Ammon's horn (tissue), 1 donor: Measurements from ENCODE around the gene ANKRD23.
"Not testable (repeated sequence)": the region's sequence is repeated elsewhere in the genome, so short reads cannot be mapped to it uniquely, and the experiment has no call there.

Experiments used
- DNase-seq: peaks from one replicate; pipeline ENCODE4 v3.0.0-alpha.2; 2016; ENCODE audit warnings: low spot score

ANKRD23 gene

GRCh38 chr2:96843538-96844268, at the start of gene ANKRD23:
Gene ANKRD23, minus strand, starts transcription at chr2:96844021. Its CDS starts 29 bp downstream, at chr2:96843992.
- DNase-seq: no peak

DNA sequence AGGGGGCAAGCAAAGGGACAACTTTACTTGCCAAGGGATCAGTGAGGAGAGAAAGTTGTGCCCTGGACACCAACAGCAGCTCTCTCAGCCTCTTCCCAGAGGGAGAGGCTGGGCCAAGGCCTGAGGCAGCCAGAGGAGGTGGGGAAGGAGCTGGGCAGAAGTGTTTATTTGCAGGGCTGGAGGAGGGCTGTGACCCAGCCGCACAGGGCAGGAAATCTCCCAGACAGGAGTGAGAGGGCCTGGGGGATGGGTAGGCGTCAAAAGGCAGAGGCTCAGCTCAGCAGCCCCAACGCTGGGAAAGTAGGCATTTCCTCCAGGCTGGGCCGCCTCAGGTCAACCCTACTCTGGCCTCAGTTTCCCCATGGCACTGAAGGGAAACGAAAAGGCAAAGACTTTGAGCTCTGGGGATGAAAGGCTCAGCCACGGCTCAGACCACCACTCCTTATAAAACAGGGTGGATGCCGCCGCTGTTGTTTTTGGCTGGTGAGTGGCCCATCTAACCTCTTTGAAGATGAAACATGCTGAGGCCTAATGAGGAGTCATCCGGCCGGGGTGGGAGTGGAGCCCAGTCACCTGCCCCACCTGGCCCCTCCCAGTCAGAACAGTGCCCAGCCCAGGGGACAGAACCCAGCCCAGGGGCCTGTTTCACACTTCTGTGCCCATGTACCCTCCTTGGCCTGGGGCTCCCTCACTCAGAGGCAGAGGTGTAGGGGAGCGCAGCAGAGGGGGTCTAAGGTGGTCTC, 47.9 kb upstream of the ANKRD23 start:
- peak; percentile 65 for DNase-seq

DNA sequence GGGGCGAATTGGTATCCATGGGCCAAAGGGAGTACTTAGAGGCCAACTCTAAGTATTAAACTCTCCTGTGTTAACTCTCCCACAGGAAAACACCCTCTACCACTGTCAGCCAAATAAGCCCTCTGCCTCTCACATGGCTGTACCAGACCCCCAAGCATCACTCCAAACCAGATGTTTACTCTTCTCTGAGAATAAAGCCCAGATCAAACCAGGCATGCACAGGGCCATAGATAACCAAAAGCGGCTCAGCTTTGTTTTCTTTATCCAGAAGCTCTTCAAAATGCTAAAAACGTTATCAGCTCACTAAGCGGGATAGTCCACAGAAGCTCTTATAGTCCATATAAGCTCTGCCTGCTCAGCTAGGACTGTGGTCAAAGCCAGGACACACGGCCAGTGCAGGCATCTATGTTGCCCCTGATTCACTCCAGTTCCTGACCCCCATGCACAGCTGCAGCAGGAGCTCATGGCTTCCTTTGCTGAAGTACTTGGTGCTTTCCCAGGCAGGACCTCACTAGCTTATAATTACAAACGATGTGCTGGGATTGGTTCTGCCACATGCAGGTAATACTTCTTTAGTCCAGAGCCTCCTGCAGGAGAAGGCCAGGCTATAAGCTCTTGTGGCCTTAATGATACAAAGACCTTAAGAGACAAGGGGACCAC, 47.0 kb upstream of the ANKRD23 start:
- DNase-seq: no peak

- DNase-seq: no peak
These were observed 46.4 kb upstream of the ANKRD23 start for GRCh38 chr2:96890252-96890651.

- DNase-seq: not testable (repeated sequence)
These were observed 45.7 kb upstream of the ANKRD23 start for GRCh38 chr2:96889502-96889901.

DNA sequence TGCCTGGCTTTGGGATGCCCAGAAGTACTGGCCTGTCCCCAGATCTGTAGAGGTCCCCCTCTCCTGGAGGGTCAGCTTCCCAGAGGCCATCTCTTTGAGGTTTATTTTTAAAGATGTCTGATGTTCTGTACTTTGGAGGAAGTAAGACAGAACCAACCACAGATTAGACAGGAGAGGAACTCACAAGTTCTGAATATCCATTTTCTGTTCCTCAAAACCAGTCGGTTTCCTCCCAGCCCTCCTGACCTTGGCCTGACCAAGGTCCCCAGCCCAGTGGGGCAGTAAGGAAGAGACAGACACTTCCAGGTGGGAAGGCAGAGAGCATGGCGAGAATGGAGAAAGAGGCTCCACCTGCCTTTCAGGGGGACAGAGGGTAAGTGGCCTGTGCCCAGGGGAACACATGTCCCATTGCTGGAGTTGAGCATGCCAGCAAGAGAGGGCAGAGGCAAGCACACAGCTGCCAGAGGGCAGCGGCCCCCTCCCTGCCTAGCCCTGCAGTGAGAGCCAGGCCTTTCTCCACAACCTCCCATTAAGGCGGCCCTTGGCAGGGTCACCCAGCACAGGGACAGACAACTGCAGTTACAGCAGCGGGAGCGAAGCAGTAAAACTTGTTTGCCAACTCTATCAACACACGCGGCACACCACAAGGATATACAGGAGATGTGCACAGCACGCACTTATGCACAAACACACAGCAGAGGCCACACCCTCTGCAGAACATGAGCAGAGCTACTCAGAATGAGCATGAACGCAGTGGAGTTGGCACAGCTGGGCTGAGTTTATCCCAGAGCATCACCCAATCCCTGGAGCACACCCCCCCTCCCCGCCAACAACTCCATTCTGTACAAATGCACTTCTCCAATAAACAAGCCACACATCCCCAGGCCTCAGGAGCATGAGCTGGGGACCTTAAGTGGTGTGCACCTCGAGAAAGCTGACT, 44.5 kb upstream of the ANKRD23 start:
- peak; percentile 88 for DNase-seq

DNA sequence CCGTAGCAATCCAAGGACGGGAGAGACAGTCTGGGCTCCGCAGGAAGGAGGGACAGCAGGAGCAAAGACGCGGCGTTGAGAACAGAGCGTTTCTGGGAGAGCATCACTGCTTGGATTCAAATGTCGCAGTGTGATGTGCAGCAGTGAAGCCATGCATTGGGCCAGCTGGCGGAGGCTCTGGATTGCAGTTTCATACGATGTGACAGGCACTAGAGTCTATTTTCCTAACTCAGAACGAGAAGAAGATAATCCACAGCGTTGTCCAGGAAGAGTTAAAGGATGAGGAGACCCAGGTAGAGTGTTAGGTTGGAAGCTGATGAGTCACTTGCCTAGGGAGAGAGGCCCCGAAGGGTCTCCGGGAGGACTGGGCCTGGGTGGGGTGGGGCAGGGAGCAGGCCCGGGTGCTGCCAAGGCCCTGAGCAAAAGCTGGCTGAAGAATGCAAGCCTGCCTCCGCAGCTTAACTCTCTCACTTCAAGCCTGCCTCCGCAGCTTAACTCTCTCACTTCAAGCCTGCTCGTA, 43.7 kb upstream of the ANKRD23 start:
- DNase-seq: peak; percentile 69

DNA sequence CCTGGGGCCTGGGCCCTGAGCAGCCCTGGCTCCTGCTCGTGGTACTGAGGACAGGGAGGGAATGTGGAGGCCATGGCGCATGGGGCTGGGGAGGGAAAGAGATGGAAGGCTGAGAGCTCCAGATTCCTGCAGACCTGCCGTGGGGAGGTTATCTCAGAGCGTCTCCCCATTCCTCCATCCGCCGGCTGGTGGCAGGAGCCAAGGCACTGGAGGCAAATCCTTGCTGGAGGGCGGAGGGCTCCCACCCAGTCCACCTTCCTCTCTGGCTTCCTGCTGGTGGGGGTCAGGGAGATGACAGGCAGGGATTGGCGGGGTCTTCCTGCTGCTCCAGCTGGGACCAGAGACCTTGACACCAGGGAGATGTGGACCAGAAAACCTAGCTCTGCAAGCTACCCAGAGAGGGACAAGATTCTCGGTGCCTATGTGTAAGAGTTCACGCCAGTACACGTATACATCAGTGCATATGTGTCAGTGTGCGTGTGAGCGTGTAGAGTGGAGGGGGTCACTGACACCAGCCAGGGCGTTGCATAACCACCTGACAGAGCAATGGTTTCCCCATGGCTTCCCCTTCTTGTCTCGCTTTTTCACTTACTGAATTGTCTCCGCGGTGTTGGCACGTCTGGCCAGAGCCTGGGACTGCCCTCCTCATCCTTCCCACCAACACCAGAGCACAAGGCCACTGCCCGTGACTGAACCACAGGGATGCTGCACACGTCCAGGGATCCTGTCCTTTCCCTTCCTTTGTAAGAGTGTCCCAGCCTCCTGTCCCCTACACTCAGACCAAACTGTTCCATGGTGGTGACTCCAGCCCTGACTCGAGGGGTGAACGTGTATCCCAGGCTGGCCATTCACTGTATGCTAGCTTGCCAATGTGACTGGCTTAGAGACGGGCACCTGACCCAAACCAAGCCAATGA, 41.9 kb upstream of the ANKRD23 start:
- DNase-seq: no peak

DNA sequence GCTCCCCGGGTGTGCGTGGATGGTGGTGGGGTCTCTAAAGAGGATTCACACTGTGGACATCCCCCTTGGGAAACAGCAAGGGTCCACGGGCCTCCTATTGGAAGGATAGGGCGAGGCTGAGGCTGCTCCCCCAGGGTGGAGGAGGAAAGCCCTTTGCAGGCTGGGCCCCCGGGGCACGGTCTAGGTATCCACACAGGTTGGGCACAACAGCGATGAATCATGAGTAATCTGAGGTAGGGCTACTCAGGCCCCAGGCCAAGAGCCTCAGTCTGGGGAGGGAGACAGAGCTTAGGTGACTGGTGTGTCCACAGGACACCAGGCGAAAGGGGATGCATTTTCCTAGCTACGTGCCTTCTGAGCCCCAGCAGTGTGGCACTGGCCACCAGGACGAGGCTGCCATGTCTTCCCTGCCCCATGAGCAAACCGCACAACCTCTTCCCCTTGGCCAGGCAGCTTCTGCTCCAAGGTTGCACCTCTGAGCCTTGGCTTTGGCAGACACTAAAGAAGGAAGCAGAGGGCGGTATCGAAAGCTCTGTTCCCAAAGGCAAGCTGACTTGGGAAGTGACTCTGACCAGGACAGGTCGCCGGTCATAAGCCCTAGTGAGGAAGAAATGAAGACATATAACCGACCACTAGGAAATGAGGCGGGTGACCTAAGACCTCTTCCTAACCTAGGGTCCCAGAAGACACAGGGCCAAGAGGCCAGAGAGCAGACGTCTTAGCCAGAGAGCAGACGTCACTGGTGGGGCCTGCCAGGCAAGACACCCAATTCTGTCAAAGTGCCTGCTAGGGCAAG, 40.7 kb upstream of the ANKRD23 start:
- DNase-seq: no peak

GRCh38 chr2:96883306-96883705, 39.5 kb upstream of the ANKRD23 start:
- DNase-seq: no peak

DNA sequence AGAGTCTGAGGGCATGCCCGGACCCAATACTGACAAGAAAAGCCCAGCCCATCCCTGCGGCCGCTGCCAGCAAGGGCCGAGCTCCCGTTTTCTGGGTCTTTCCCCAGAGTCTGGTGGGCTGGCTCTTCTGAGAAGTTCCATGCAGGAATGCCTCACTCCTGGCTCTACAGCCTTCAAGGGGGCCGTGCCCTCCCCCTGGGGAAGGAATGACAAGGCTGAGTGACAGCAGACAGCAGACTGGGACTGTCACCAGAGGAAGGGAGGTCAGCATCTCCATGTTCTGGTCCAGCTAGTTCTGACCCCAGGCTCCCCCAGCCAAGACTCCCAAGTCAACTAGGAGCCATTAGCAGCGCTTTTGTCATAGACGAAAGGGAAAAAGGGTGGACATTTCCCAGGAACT, 39.1 kb upstream of the ANKRD23 start:
- no peak for DNase-seq

GRCh38 chr2:96882230-96882629, 38.4 kb upstream of the ANKRD23 start:
- DNase-seq: no peak

GRCh38 chr2:96881349-96882195, 37.8 kb upstream of the ANKRD23 start:
- no peak for DNase-seq

GRCh38 chr2:96880891-96881273, 37.1 kb upstream of the ANKRD23 start:
- DNase-seq: no peak

DNA sequence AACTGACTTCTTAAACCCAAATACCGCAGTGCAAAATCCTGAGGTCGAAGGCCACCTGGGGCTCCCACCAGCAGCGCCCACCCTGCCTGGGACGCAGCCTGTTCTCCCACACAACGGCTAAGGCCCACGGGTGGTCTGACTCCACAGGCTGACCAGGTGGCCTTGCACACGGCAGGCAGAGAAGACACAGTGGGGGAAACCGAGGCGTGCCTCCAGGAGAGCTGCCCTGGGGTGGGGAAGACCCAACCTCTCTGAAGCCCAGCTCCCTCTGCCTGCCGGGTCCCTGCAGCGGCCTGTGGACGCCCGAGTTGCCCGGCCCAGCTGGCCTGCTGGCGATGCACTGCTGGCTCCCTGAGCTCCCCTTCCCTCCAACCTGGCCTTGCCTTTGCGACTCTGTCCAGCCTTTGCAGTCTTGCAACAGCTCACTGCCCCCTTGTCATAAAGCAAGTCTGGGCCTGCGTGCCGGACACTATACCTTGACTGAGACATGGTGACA, 35.8 kb upstream of the ANKRD23 start:
- no peak for DNase-seq

DNA sequence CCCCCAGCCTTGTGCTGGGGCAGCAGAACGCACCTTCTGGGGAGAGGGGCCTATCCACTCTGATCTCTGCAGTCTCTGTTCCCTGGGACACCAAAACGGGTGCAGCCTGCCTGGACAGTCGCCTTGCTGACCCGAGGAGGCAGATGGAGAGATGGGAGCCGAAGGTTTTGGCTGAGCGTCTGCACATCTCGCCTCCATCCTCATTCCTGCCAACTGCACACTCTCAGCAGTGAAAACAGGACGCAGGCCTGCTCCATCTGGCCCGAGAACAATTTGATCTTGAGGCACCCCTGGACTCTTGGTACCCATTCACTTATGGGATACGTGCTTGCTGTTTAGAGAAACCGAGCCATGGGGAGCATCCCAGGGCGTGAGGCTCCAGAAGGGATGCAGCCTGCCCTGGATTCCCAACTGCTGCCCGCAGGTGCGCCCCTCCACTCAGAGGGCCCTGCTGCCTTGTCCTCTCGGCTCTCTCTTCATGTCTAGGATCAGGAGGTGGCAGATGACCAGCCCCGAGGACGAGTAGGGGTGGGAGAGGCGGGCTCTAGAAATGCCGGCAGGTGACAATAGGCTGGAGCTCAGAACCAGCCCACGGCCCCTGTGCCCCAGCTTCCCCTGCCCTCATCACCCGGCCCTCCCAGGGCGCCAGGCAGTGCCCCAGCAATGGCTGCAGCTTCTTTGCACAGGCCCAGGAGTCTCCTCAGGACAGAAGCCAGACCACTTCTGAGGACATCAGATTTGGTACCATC, 35.1 kb upstream of the ANKRD23 start:
- no peak for DNase-seq

GRCh38 chr2:96878171-96878570, 34.4 kb upstream of the ANKRD23 start:
- no peak for DNase-seq

DNA sequence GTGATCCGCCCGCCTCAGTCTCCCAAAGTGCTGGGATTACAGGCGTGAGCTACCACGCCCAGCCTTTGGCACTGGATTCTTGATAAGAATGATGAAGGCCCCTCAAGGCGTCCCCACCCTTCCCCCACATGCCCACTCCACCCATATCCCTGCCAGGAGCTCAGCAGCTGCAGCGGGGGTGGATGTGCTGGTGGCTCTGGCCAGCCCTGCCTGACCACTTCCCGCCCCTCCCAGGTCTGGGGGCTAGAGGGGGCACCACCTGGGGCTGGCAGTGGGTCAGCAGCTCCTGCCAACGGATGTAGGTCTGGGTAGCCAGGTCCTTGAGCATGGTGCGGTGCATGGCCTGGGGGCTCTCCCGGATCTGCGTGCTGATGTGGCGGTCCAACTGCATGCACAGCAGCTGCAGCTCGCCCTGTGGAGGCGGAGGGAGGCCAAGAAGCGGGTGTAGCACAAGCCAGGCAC, 33.8 kb upstream of the ANKRD23 start:
- DNase-seq: no peak
